ENCODE data around the gene FIBCD1.

Gene FIBCD1

GRCh38 chr9:130873966-130874365 lies 65.1 kb downstream of the FIBCD1 start:
- Histone ChIP-seq H3K27me3 (ENCODE audit: control insufficient read depth, insufficient read depth, low read length, poor library complexity, severe bottlenecking) (no peaks in the 10 kb centered on the region), H3K4me1 (ENCODE audit: control insufficient read depth, insufficient read depth, low read length) (peaks cover 12% of the 10 kb centered on the region), H3K4me3 (ENCODE audit: insufficient read depth, low read depth, low read length) (no peak overlapping the region), H3K27ac (ENCODE audit: insufficient read depth, low read depth, low read length, poor library complexity, severe bottlenecking) (no peak overlapping the region), H3K9me3 (ENCODE audit: control insufficient read depth, low read length) (no peaks in the 10 kb centered on the region), H3K36me3 (ENCODE audit: control insufficient read depth, insufficient read depth, low read length) (peaks cover 50% of the 10 kb centered on the region)
- WGBS, 2 experiments: 95 to 99% methylated on average over 8 of the region's 8 CpGs

DNA sequence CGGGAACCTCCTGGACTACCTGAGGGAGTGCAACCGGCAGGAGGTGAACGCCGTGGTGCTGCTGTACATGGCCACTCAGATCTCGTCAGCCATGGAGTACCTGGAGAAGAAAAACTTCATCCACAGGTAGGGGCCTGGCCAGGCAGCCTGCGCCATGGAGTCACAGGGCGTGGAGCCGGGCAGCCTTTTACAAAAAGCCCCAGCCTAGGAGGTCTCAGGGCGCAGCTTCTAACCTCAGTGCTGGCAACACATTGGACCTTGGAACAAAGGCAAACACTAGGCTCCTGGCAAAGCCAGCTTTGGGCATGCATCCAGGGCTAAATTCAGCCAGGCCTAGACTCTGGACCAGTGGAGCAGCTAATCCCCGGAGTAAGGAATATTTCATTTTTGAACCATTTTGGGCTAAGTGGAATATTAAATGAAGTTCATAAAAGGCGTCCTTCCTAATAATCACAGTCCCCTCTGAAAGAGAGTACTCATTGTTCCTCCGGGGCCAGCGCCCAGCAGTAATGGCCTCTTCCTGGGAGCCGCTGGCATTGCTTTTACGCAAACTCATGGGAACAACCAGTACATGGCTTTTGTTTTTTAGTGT lies 66.0 kb downstream of the FIBCD1 start:
- Histone ChIP-seq H3K4me1 (ENCODE audit: control insufficient read depth, insufficient read depth, low read length) (peaks cover 12% of the 10 kb centered on the region), H3K36me3 (ENCODE audit: control insufficient read depth, insufficient read depth, low read length) (peaks cover 41% of the 10 kb centered on the region), H3K27me3 (ENCODE audit: control insufficient read depth, insufficient read depth, low read length, poor library complexity, severe bottlenecking) (no peaks in the 10 kb centered on the region), H3K4me3 (ENCODE audit: insufficient read depth, low read depth, low read length) (no peak overlapping the region), H3K9me3 (ENCODE audit: control insufficient read depth, low read length) (no peaks in the 10 kb centered on the region), H3K27ac (ENCODE audit: insufficient read depth, low read depth, low read length, poor library complexity, severe bottlenecking) (no peak overlapping the region)
- 96 to 98% methylated on average over 15 of the region's 15 CpGs for WGBS, 2 experiments

DNA sequence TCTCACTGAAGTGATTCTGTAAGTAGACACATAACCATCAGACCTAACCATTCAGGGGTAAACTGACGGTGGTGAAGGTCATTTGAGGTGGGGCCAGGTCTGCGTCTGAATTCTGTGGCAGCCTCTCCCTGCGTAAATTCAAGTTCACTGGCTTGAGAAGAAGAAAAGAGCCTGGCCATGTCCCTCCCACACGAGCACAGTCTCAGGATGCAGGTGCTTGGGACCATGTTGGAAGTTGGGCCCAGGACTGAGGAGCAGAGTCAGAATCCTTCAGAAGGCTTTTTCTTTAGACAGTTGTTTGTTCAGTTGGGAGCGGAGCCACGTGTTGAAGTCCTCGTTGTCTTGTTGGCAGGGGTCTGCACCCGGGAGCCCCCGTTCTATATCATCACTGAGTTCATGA lies 66.5 kb downstream of the FIBCD1 start:
- Histone ChIP-seq H3K4me1 (ENCODE audit: control insufficient read depth, insufficient read depth, low read length) (peaks cover 12% of the 10 kb centered on the region), H3K27me3 (ENCODE audit: control insufficient read depth, insufficient read depth, low read length, poor library complexity, severe bottlenecking) (no peaks in the 10 kb centered on the region), H3K27ac (ENCODE audit: insufficient read depth, low read depth, low read length, poor library complexity, severe bottlenecking) (no peak overlapping the region), H3K9me3 (ENCODE audit: control insufficient read depth, low read length) (no peaks in the 10 kb centered on the region), H3K4me3 (ENCODE audit: insufficient read depth, low read depth, low read length) (no peak overlapping the region), H3K36me3 (ENCODE audit: control insufficient read depth, insufficient read depth, low read length) (peaks cover 40% of the 10 kb centered on the region)
- 96 to 98% methylated on average over 9 of the region's 9 CpGs for WGBS, 2 experiments

DNA sequence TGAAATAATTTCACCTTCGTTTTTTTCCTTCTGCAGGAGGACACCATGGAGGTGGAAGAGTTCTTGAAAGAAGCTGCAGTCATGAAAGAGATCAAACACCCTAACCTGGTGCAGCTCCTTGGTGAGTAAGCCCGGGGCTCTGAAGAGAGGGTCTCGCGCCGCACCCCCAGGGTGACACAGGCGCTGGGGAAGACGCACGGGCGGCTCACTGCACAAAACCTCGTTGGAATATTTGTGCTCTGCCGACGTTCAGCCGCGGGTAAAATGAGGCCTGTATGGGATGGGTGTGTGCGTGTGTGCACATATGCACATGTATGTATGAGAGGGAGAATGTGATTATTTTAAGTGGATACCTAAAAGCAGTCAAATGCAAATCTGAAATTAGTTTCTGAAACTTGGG lies 67.0 kb downstream of the FIBCD1 start:
- peaks cover 12% of the 10 kb centered on the region for H3K4me1 ChIP-seq (ENCODE audit: control insufficient read depth, insufficient read depth, low read length)
- H3K4me3 ChIP-seq (ENCODE audit: insufficient read depth, low read depth, low read length): no peak overlapping the region
- 95 to 96% methylated on average over 15 of the region's 15 CpGs for WGBS, 2 experiments
- peaks cover 42% of the 10 kb centered on the region for H3K36me3 ChIP-seq (ENCODE audit: control insufficient read depth, insufficient read depth, low read length)
- H3K9me3 ChIP-seq (ENCODE audit: control insufficient read depth, low read length): no peaks in the 10 kb centered on the region
- H3K27ac ChIP-seq (ENCODE audit: insufficient read depth, low read depth, low read length, poor library complexity, severe bottlenecking): no peak overlapping the region
- no peaks in the 10 kb centered on the region for H3K27me3 ChIP-seq (ENCODE audit: control insufficient read depth, insufficient read depth, low read length, poor library complexity, severe bottlenecking)

DNA sequence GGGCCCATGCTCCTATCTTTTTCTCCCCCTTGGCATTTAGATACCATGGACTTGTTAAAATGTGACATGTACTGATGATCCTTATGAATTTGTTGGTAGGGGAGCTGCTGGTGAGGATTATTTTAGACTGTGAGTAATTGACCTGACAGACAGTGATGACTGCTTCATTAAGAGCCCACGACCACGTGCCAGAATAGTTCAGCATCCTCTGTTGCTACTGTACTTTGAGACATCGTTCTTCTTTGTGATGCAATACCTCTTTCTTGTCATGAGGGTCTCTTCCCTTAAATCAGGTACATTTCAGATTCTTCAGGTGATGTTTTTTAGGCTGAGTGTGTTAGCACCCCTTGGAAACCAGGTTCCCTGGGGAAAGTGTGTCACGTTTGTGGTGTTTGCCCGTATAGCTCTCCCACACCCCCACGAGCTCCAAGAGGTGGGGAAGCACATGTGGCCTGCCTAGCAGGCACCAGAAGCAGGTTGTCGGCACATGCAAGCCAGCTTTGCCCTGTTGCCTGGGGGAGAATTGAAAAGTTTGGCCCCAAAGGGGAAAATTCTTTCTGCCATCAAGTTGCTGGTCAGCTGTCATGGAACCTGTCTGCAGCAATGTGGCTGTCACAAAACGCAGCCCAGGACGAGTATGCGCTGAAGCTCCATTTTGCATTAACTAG lies 67.5 kb downstream of the FIBCD1 start:
- Histone ChIP-seq H3K36me3 (ENCODE audit: control insufficient read depth, insufficient read depth, low read length) (peaks cover 37% of the 10 kb centered on the region), H3K27me3 (ENCODE audit: control insufficient read depth, insufficient read depth, low read length, poor library complexity, severe bottlenecking) (no peaks in the 10 kb centered on the region), H3K4me1 (ENCODE audit: control insufficient read depth, insufficient read depth, low read length) (peaks cover 12% of the 10 kb centered on the region), H3K4me3 (ENCODE audit: insufficient read depth, low read depth, low read length) (no peak overlapping the region), H3K9me3 (ENCODE audit: control insufficient read depth, low read length) (no peaks in the 10 kb centered on the region), H3K27ac (ENCODE audit: insufficient read depth, low read depth, low read length, poor library complexity, severe bottlenecking) (no peak overlapping the region)
- WGBS, 2 experiments: 95 to 96% methylated on average over 10 of the region's 10 CpGs

DNA sequence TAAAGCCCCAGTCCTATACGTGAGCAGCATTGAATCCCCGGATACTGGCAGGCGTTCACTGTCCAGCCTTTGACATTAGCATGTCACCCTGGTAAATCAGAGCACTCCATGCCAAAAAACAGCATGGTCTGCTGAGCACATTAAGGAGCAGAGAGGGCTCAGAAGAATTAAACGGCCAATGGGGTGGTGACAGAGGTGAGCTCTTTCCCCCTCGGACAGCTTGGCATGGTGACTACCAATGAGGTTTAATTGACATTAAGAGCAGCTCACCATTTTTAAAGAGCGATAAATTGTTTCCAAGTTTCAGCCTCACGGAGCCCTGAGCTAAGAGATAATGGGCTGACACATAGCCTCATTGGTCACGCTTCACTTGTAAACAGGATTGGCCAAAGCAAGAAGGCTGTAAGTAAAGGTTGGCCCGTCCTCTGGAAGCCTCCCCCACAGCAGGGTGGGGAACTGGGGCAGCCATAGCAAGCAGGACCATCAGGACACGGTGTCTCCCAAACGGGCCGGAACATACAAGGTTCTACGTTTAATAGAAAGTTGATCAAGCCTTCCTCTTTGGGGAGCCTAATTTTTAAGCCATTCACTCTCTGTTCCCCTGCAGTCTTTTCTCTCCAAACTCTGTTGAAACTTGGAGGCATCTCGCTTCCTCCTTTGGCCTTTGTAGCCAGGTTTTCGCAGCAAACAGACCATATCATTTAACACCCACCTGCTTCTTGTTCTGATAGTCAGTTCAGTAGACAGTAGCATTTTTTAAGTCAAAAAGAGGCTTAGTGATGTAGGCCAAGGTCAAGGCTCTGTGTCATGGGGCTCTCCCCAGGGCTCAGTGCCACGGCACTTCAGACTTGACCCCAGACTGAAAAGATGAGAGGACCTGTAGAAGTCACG lies 68.3 kb downstream of the FIBCD1 start:
- 80 to 85% methylated on average over 16 to 17 of the region's 17 CpGs for WGBS, 2 experiments
- Histone ChIP-seq H3K36me3 (ENCODE audit: control insufficient read depth, insufficient read depth, low read length) (peaks cover 37% of the 10 kb centered on the region), H3K4me1 (ENCODE audit: control insufficient read depth, insufficient read depth, low read length) (peaks cover 12% of the 10 kb centered on the region), H3K9me3 (ENCODE audit: control insufficient read depth, low read length) (no peaks in the 10 kb centered on the region), H3K27me3 (ENCODE audit: control insufficient read depth, insufficient read depth, low read length, poor library complexity, severe bottlenecking) (no peaks in the 10 kb centered on the region), H3K27ac (ENCODE audit: insufficient read depth, low read depth, low read length, poor library complexity, severe bottlenecking) (no peak overlapping the region), H3K4me3 (ENCODE audit: insufficient read depth, low read depth, low read length) (no peak overlapping the region)

DNA sequence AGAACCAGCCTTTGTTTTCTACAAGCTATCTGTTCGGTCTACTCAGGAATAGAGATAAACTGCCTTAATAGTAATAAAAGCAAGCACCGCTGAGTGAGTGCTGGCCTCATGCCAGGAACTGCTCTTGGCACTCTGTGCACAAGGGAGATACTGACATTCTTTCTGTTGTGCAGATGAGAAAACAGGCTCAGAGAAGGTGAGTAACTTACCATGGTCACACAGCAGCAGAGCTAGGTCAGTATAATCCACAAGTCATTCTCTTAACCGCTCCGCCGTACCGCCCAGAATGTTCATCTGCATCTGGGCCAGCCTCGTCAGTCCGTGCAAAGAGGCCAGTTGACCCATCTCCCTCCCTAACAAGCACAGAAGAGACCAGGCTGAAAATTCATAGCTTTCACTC lies 69.8 kb downstream of the FIBCD1 start:
- H3K27ac ChIP-seq (ENCODE audit: insufficient read depth, low read depth, low read length, poor library complexity, severe bottlenecking): no peak overlapping the region
- H3K4me3 ChIP-seq (ENCODE audit: insufficient read depth, low read depth, low read length): no peak overlapping the region
- H3K27me3 ChIP-seq (ENCODE audit: control insufficient read depth, insufficient read depth, low read length, poor library complexity, severe bottlenecking): no peaks in the 10 kb centered on the region
- peaks cover 12% of the 10 kb centered on the region for H3K4me1 ChIP-seq (ENCODE audit: control insufficient read depth, insufficient read depth, low read length)
- H3K9me3 ChIP-seq (ENCODE audit: control insufficient read depth, low read length): no peaks in the 10 kb centered on the region
- WGBS, 2 experiments: 95 to 96% methylated on average over 8 of the region's 8 CpGs
- H3K36me3 ChIP-seq (ENCODE audit: control insufficient read depth, insufficient read depth, low read length): peaks cover 34% of the 10 kb centered on the region

GRCh38 chr9:130868230-130868629 lies 70.8 kb downstream of the FIBCD1 start:
- Histone ChIP-seq H3K27ac (ENCODE audit: insufficient read depth, low read depth, low read length, poor library complexity, severe bottlenecking) (no peak overlapping the region), H3K36me3 (ENCODE audit: control insufficient read depth, insufficient read depth, low read length) (peaks cover 28% of the 10 kb centered on the region), H3K9me3 (ENCODE audit: control insufficient read depth, low read length) (no peaks in the 10 kb centered on the region), H3K4me1 (ENCODE audit: control insufficient read depth, insufficient read depth, low read length) (peaks cover 12% of the 10 kb centered on the region), H3K4me3 (ENCODE audit: insufficient read depth, low read depth, low read length) (no peak overlapping the region), H3K27me3 (ENCODE audit: control insufficient read depth, insufficient read depth, low read length, poor library complexity, severe bottlenecking) (no peaks in the 10 kb centered on the region)
- 83 to 90% methylated on average over 3 of the region's 3 CpGs for WGBS, 2 experiments

DNA sequence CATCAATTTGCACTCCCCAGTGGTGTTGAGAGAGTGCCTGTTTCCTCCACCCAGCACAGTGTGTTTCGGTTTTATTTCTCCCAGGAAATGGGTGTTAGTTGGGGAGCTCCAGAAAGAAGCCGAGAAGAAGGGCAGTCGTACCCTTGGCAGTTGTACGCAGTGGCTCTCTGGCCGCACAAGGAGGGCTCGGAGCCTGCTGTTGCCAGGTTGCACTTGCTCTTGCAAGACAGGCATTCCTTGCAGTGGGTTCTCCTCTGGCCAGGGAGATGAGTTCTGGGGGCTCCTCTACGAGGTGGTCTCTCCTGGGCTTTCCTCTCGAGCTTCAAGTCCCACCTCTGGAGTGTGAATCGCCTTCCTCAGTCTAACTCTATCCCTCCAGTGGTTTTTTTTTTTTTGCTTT lies 71.5 kb downstream of the FIBCD1 start:
- Histone ChIP-seq H3K27me3 (ENCODE audit: control insufficient read depth, insufficient read depth, low read length, poor library complexity, severe bottlenecking) (no peaks in the 10 kb centered on the region), H3K9me3 (ENCODE audit: control insufficient read depth, low read length) (no peaks in the 10 kb centered on the region), H3K4me1 (ENCODE audit: control insufficient read depth, insufficient read depth, low read length) (peaks cover 12% of the 10 kb centered on the region), H3K4me3 (ENCODE audit: insufficient read depth, low read depth, low read length) (no peak overlapping the region), H3K36me3 (ENCODE audit: control insufficient read depth, insufficient read depth, low read length) (peaks cover 29% of the 10 kb centered on the region), H3K27ac (ENCODE audit: insufficient read depth, low read depth, low read length, poor library complexity, severe bottlenecking) (no peak overlapping the region)
- WGBS, 2 experiments: 96 to 97% methylated on average over 9 of the region's 9 CpGs

DNA sequence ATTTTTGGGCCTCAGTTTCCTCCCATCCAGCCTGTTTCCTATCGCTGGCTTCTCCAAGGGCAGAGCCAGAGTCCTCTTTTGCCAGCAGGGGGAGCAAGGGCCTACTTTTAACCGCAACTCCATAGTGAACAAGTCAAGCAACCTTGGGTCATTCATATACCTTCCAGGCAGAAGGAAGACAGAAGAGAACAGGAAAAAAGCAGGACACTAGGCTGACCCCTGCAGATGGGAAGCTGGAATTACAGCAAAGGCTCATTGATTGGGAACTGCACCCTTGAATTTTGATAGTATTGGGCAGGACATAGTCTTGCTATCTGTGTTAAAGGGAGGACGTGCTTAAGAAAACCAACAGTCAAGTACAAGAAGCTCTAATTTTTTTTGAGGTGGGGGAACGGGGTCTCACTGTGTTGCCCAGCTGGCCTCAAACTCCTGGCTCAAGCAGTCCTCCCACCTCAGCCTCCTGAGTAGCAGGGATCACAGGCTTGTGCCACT lies 72.5 kb downstream of the FIBCD1 start:
- H3K27ac ChIP-seq (ENCODE audit: insufficient read depth, low read depth, low read length, poor library complexity, severe bottlenecking): no peak overlapping the region

More for the DNA sequence above, 72.5 kb downstream of the FIBCD1 start:
- peaks cover 12% of the 10 kb centered on the region for H3K4me1 ChIP-seq (ENCODE audit: control insufficient read depth, insufficient read depth, low read length)
- H3K9me3 ChIP-seq (ENCODE audit: control insufficient read depth, low read length): no peaks in the 10 kb centered on the region
- H3K4me3 ChIP-seq (ENCODE audit: insufficient read depth, low read depth, low read length): no peak overlapping the region
- no peaks in the 10 kb centered on the region for H3K27me3 ChIP-seq (ENCODE audit: control insufficient read depth, insufficient read depth, low read length, poor library complexity, severe bottlenecking)
- H3K36me3 ChIP-seq (ENCODE audit: control insufficient read depth, insufficient read depth, low read length): peaks cover 24% of the 10 kb centered on the region
- 42 to 44% methylated on average over 4 of the region's 4 CpGs for WGBS, 2 experiments
